Duodenal mucosa (tissue), 2 donors: ENCODE data around the gene GJC1.

Source experiments
- H3K27ac ChIP-seq: one replicate; pipeline ENCODE4 v1.7.0; 2013; ENCODE audit warnings: low read depth, low read length
- H3K27me3 ChIP-seq, 2 donors: one replicate each; pipeline ENCODE4 v1.7.0; 2013; ENCODE audit warnings: low read length in 2 of 2, control low read depth in 1 of 2; ENCODE audit not compliant: insufficient read depth in 2 of 2, control insufficient read depth in 1 of 2
- H3K36me3 ChIP-seq, 2 donors: one replicate each; pipeline ENCODE4 v1.7.0; 2013; ENCODE audit warnings: low read length in 2 of 2, control low read depth in 1 of 2; ENCODE audit not compliant: insufficient read depth in 2 of 2, control insufficient read depth in 1 of 2
- H3K4me1 ChIP-seq, 2 donors: one replicate each; pipeline ENCODE4 v1.7.0; 2013; ENCODE audit warnings: low read length in 2 of 2, control low read depth in 1 of 2; ENCODE audit not compliant: insufficient read depth in 2 of 2, control insufficient read depth in 1 of 2
- H3K4me3 ChIP-seq, 2 donors: one replicate each; pipeline ENCODE4 v1.7.0; 2013; ENCODE audit warnings: low read length in 2 of 2, low read depth in 1 of 2
- H3K9ac ChIP-seq, 2 donors: one replicate each; pipeline ENCODE4 v1.7.0; 2013; ENCODE audit warnings: low read length in 2 of 2, low read depth in 1 of 2
- H3K9me3 ChIP-seq, 2 donors: one replicate each; pipeline ENCODE4 v1.7.0; 2013; ENCODE audit warnings: low read length in 2 of 2, control low read depth in 1 of 2; ENCODE audit not compliant: control insufficient read depth in 1 of 2

The GJC1 gene

DNA sequence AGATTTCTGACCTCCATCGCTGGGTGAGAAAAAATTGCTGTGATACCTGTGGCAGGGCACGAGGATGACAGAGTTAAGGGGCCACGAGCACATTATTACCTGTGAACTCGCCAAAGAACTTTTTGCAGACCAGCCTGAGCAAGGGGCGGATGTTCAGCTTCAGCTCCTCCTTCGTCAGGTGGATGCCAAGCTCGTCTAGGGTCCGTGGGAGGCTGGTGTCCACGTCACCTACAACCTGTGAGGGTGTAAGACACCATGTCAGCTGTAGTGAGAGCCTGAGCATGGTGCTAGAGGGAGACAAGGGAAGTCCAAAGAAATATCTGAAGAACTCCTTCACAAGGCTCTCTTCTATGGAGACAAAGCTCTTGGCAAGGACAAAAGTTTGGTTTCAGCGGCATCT, 34.7 kb upstream of the GJC1 start:
- Histone ChIP-seq H3K4me3 (no peak overlapping the region), H3K4me1 (peaks cover 5 to 13% of the 10 kb centered on the region in 2 donors), H3K36me3 (peaks cover 41 to 84% of the 10 kb centered on the region in 2 donors), H3K9me3 (no peaks in the 10 kb centered on the region), H3K27me3 (no peaks in the 10 kb centered on the region), H3K9ac (no peak overlapping the region), H3K27ac (no peak overlapping the region)

DNA sequence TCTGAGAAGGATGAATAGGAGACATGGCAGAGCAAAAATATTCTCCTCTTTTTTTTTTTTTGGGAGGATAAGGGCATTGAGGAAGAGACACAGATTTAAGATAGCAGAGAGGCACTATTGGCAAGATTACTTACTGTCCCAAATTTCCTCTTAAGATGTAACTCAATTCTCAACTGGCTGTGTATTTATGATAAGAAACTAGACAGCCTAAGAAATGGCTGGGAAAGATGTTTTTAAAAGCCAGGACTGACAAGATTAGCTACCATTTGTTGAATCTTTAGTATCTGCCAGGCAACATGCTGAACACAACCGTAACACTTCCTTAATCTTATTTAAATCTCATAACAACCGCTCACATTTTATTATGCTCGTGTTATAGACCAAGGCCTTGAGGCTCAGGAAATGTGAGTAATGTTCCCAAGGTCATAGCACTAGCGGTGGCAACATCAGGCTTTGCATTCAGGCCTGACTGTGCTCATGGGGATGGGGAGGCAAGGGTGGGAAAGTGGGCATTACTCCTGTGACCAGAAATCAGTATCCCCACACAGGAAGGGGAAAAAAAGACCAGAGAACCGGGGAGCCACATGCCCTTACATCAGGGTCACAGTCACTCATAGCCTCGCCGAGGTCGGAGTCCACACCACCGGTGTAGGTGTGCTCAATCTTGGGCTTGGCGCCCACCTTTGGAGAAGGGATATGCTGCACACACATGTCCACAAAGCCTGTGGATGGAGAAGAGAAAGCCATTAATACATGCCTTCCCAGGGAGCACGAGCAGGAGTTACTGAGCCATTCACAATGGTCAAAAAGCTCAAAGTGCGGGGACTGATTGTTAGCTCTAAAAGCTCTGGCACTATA, 33.2 kb upstream of the GJC1 start:
- no peak overlapping the region for H3K4me3 ChIP-seq
- peaks cover 5 to 13% of the 10 kb centered on the region in 2 donors for H3K4me1 ChIP-seq
- H3K9me3 ChIP-seq: no peaks in the 10 kb centered on the region
- no peak overlapping the region for H3K9ac ChIP-seq
- no peaks in the 10 kb centered on the region for H3K27me3 ChIP-seq
- H3K36me3 ChIP-seq: peaks cover 39 to 83% of the 10 kb centered on the region in 2 donors
- no peak overlapping the region for H3K27ac ChIP-seq

DNA sequence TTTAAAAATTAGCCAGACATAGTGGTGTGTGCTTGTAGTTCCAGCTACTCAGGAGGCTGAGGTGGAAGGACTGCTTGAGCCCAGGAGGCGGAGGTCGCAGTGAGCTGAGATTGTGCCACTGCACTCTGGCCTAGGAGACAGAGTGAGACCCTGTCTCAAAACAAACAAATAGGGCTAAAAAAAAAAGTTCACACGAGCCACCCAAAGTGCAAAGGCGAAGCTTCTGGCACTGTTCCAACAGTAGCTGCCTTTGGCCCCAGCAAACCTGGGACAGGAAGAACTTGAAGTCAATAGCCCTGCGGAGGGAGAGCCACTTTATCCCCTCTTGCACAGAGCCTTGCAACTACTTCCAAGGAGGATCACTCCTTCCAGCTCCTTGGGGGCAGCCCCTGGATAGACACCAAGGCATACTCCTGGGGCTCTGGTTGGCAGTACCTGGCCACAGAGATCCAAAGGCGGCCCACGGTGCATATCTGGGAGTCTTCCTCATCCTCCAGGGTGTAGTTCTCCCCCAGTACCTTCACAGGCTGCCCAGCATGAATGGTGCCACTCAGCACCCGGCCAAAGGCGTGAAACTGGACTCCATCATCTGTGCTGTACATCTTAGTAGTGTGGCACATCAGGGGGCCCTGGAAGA, 32.3 kb upstream of the GJC1 start:
- H3K9me3 ChIP-seq: no peaks in the 10 kb centered on the region
- H3K27me3 ChIP-seq: no peaks in the 10 kb centered on the region
- no peak overlapping the region for H3K9ac ChIP-seq
- peaks cover 40 to 84% of the 10 kb centered on the region in 2 donors for H3K36me3 ChIP-seq
- no peak overlapping the region for H3K4me3 ChIP-seq
- H3K4me1 ChIP-seq: peaks cover 5 to 13% of the 10 kb centered on the region in 2 donors
- H3K27ac ChIP-seq: no peak overlapping the region

DNA sequence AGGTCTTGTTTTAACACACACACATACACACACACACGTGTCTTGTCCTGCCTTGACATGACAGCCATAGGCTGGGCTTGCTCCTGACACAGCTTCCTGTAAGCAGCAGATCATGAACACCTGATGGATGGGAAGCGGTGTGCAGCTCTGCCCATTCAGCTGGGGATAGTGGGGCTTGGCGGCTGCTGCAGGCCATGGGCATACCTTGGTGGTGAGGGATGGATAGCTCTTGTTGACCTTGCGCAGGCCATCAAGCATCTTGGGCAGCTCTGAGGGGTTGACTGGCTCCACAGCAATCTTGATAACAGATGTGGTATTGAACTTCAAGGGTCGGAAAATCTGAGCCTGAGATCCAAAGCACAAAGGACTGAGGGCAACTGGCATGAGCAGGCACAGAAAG, 29.6 kb upstream of the GJC1 start:
- Histone ChIP-seq H3K4me3 (no peak overlapping the region), H3K4me1 (peaks cover 5 to 13% of the 10 kb centered on the region in 2 donors), H3K9ac (no peak overlapping the region), H3K9me3 (no peaks in the 10 kb centered on the region), H3K27ac (no peak overlapping the region), H3K27me3 (no peaks in the 10 kb centered on the region), H3K36me3 (peaks cover 41 to 94% of the 10 kb centered on the region in 2 donors)

DNA sequence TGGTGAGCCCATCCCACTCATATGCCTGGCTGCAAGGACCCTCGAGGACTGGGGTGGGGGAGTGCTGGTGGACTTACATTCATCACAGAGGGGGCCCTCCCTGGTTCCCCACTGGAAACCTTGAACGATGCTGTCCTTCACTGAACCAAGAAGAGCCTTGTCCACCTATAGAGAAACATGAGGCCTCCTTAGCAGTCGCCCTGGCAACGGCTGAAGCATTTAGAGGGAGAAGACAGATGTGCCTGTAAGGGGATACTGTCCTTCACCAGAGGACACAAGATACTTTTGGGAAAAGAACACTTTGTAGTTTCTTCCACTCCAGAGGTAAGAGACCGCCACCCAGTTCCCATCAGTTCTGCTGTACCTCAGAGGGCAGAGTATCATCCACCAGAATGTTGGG, 24.1 kb upstream of the GJC1 start:
- Histone ChIP-seq H3K36me3 (peaks cover 45 to 87% of the 10 kb centered on the region in 2 donors), H3K27me3 (no peaks in the 10 kb centered on the region), H3K9ac (no peak overlapping the region), H3K4me1 (no peaks in the 10 kb centered on the region), H3K27ac (no peak overlapping the region), H3K9me3 (no peaks in the 10 kb centered on the region), H3K4me3 (no peak overlapping the region)

DNA sequence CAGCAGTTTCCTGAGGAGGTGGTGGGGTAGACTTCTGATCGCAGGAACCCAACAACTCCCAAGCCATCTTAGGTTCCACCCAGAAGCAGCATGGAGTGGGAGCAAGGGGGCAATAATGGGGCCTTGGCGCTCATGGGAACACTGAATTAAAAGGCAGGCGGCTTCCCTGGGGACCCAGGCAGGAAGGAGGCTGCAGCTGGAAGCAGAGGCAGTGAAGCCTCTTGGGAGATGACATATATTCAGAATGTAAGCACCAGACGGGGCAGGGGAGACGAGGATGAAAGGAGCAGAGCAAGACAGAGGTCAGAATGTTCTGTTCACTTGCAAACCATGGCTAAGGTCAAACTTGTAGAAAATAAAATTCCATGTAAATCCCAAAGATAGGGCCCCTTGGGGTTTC, 20.5 kb upstream of the GJC1 start:
- Histone ChIP-seq H3K4me1 (no peaks in the 10 kb centered on the region), H3K9me3 (no peaks in the 10 kb centered on the region), H3K9ac (no peak overlapping the region), H3K27ac (no peak overlapping the region), H3K4me3 (no peak overlapping the region), H3K27me3 (no peaks in the 10 kb centered on the region), H3K36me3 (peaks cover 30 to 55% of the 10 kb centered on the region in 2 donors)

DNA sequence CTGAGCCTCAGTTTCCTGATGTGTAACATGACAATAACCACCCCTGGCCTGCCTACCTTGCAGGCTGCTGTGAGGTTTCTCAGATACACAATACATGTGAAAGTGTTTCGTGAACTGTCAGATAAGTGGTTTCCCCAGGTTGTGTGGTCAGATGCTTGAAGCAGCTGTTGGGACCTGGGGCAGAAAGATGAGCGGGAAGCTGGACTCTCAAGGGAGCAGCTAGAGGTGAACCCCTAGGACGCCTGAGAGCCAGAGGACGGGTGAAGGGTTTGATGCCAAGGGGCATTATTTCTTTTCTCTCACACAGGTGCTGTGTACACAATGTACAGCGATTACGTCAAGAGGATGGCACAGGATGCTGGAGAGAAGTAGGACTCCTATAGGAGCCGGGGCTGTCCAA, 19.9 kb upstream of the GJC1 start:
- no peaks in the 10 kb centered on the region for H3K27me3 ChIP-seq
- no peaks in the 10 kb centered on the region for H3K9me3 ChIP-seq
- H3K4me3 ChIP-seq: no peak overlapping the region
- H3K9ac ChIP-seq: no peak overlapping the region
- peaks cover 30 to 49% of the 10 kb centered on the region in 2 donors for H3K36me3 ChIP-seq
- H3K27ac ChIP-seq: no peak overlapping the region
- H3K4me1 ChIP-seq: no peaks in the 10 kb centered on the region

DNA sequence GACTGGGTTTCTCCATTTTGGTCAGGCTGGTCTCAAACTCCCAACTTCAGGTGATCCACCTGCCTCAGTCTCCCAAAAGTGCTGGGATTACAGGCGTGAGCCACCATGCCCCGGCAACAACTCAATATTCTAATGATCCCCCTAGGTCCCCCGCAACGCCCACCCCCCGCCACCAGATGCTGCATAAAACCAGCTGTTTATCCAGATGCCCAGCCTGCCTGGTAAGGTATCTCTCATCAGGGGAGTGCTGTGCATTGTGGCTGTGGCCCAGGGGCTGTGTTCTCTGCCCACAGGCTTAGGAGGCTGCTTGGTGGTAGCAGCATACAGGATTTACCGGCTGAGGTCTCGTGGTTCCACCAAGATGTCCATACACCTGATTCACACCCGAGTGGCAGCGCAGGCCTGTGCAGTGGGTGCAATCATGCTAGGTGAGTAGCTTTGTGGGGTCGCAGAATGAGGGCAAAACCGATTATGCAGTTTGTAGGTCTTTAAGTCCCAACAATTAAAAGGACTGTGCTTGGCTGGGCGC, 18.9 kb upstream of the GJC1 start:
- H3K36me3 ChIP-seq: peaks cover 24 to 39% of the 10 kb centered on the region in 2 donors
- H3K9me3 ChIP-seq: no peaks in the 10 kb centered on the region
- no peak overlapping the region for H3K27ac ChIP-seq
- no peak overlapping the region for H3K9ac ChIP-seq
- H3K4me1 ChIP-seq: no peaks in the 10 kb centered on the region
- no peak overlapping the region for H3K4me3 ChIP-seq
- no peaks in the 10 kb centered on the region for H3K27me3 ChIP-seq

GRCh38 chr17:44848257-44848795, 18.2 kb upstream of the GJC1 start:
- H3K4me3 ChIP-seq: no peak overlapping the region
- no peaks in the 10 kb centered on the region for H3K4me1 ChIP-seq
- H3K36me3 ChIP-seq: peaks cover 17 to 32% of the 10 kb centered on the region in 2 donors
- no peak overlapping the region for H3K27ac ChIP-seq
- no peak overlapping the region for H3K9ac ChIP-seq
- no peaks in the 10 kb centered on the region for H3K27me3 ChIP-seq
- H3K9me3 ChIP-seq: no peaks in the 10 kb centered on the region

- no peaks in the 10 kb centered on the region for H3K27me3 ChIP-seq
- H3K36me3 ChIP-seq: peaks cover 14 to 27% of the 10 kb centered on the region in 2 donors
- no peak within 1 kb of the TSS for H3K9ac ChIP-seq
- H3K27ac ChIP-seq: no peak within 1 kb of the TSS
- H3K4me1 ChIP-seq: no peaks in the 10 kb centered on the region
- no peaks in the 10 kb centered on the region for H3K9me3 ChIP-seq
- H3K4me3 ChIP-seq: no peak within 1 kb of the TSS
These were observed 17.5 kb upstream of the GJC1 start, which contains the start of gene HIGD1B for GRCh38 chr17:44847586-44847985. TSS of gene HIGD1B (plus strand) at chr17:44847883. CDS start at chr17:44848153, 270 bp downstream.
